GM20000 (cell line): Measurements from ENCODE around the gene CADM2.

ENCODE experiments used
- DNase-seq: peaks from one replicate; pipeline ENCODE4 v3.0.0; 2012; ENCODE audit warnings: low spot score
- TF ChIP-seq, protein P1 (sequence below): IDR thresholded peaks from 2 replicates; pipeline ENCODE4 v1.5.1; 2012; ENCODE audit warnings: mild to moderate bottlenecking, control low read depth; ENCODE audit errors: extremely low read depth, missing control alignments

The CADM2 gene

GRCh38 chr3:85652360-85652759 lies 693.6 kb downstream of the CADM2 start:
- TF ChIP-seq, protein P1, sequence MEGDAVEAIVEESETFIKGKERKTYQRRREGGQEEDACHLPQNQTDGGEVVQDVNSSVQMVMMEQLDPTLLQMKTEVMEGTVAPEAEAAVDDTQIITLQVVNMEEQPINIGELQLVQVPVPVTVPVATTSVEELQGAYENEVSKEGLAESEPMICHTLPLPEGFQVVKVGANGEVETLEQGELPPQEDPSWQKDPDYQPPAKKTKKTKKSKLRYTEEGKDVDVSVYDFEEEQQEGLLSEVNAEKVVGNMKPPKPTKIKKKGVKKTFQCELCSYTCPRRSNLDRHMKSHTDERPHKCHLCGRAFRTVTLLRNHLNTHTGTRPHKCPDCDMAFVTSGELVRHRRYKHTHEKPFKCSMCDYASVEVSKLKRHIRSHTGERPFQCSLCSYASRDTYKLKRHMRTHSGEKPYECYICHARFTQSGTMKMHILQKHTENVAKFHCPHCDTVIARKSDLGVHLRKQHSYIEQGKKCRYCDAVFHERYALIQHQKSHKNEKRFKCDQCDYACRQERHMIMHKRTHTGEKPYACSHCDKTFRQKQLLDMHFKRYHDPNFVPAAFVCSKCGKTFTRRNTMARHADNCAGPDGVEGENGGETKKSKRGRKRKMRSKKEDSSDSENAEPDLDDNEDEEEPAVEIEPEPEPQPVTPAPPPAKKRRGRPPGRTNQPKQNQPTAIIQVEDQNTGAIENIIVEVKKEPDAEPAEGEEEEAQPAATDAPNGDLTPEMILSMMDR, result no peak
- DNase-seq, result no peak

GRCh38 chr3:85660451-85660850 lies 701.7 kb downstream of the CADM2 start:
- no peak for DNase-seq
- TF ChIP-seq, protein P1, result no peak

GRCh38 chr3:85662462-85662861 lies 703.7 kb downstream of the CADM2 start:
- TF ChIP-seq, protein P1, result no peak

GRCh38 chr3:85667744-85668143 lies 709.0 kb downstream of the CADM2 start:
- DNase-seq, result no peak
- TF ChIP-seq, protein P1, result no peak

More at GRCh38 chr3:85662462-85662861, 703.7 kb downstream of the CADM2 start:
- no peak for DNase-seq

GRCh38 chr3:85670634-85671205 lies 711.9 kb downstream of the CADM2 start:
- TF ChIP-seq, protein P1, result no peak
- DNase-seq, result no peak

- TF ChIP-seq, protein P1, result no peak
- no peak for DNase-seq
Measured at GRCh38 chr3:85672761-85673160, 714.0 kb downstream of the CADM2 start.

GRCh38 chr3:85678713-85679112 lies 719.9 kb downstream of the CADM2 start:
- no peak for DNase-seq
- TF ChIP-seq, protein P1, result no peak
